NB4 (cell line): Measurements from ENCODE around the gene SPAG4.

Source experiments
- DNase-seq: peaks from one replicate; pipeline ENCODE4 v3.0.0; 2010; ENCODE audit warnings: low read depth
- H3K4me3 ChIP-seq: one replicate; pipeline ENCODE4 v1.5.1; 2011; ENCODE audit warnings: mild to moderate bottlenecking, low read depth, low read length, moderate library complexity
- MYC ChIP-seq: IDR thresholded peaks from 2 replicates; pipeline ENCODE4 v1.6.1; 2011; ENCODE audit warnings: low read depth, low read length
- POLR2A ChIP-seq: IDR thresholded peaks from 2 replicates; pipeline ENCODE4 v1.6.1; 2011; ENCODE audit warnings: mild to moderate bottlenecking; ENCODE audit not compliant: insufficient read length; ENCODE audit errors: extremely low read depth
- TF ChIP-seq, protein P1 (sequence below): IDR thresholded peaks from 2 replicates; pipeline ENCODE4 v1.6.1; 2011; ENCODE audit warnings: low read depth, low read length
- TF ChIP-seq, protein P2 (sequence below): IDR thresholded peaks from one replicate; pipeline ENCODE4 v1.5.1; 2012; ENCODE audit warnings: low read depth, low read length

The SPAG4 gene

DNA sequence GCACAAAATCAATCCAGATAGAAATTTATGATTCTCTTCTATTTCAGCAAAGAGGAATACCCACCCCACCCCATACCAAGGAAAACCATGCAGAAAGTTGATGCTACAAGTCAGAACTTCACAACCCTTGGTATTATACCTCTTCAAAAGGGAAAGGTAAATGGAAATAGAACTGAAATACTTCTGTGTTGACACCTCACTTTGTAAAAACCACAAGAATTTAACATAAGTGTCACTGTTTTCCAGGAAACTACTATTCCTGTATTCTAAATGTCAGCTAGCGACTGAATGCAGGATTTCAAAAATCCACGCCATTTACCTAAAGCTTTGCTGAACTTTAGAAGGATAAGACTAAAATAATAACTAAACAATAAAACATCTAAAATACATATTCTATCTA lies 45.4 kb downstream of the SPAG4 start:
- no peak for DNase-seq
- TF ChIP-seq POLR2A (no peak), MYC (no peak)
- TF ChIP-seq, protein P1, sequence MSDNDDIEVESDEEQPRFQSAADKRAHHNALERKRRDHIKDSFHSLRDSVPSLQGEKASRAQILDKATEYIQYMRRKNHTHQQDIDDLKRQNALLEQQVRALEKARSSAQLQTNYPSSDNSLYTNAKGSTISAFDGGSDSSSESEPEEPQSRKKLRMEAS: no peak
- TF ChIP-seq, protein P2, sequence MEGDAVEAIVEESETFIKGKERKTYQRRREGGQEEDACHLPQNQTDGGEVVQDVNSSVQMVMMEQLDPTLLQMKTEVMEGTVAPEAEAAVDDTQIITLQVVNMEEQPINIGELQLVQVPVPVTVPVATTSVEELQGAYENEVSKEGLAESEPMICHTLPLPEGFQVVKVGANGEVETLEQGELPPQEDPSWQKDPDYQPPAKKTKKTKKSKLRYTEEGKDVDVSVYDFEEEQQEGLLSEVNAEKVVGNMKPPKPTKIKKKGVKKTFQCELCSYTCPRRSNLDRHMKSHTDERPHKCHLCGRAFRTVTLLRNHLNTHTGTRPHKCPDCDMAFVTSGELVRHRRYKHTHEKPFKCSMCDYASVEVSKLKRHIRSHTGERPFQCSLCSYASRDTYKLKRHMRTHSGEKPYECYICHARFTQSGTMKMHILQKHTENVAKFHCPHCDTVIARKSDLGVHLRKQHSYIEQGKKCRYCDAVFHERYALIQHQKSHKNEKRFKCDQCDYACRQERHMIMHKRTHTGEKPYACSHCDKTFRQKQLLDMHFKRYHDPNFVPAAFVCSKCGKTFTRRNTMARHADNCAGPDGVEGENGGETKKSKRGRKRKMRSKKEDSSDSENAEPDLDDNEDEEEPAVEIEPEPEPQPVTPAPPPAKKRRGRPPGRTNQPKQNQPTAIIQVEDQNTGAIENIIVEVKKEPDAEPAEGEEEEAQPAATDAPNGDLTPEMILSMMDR: no peak
- peak overlapping the region; percentile 99 for H3K4me3 ChIP-seq

DNA sequence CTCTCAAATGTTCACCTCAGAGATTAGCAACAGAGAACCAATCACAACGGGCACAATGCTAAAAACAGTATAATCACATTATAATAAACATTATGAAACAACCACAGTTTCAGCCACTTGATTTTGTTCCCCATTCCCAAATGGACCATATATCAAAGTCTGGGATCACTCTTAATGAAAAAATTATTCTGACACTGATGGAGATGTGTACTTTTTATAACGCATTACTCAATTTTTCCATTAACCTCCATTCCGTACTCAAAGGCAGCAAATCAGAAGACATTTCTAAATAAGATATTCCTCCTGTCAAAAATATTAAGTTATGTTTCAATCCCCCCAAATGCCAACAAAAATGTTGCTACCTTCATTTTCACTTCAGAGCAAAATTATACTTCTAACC lies 46.3 kb downstream of the SPAG4 start:
- H3K4me3 ChIP-seq: peak overlapping the region; percentile 99
- DNase-seq: no peak
- TF ChIP-seq POLR2A (no peak), MYC (no peak)
- TF ChIP-seq, protein P1: no peak
- TF ChIP-seq, protein P2: no peak

GRCh38 chr20:35662551-35662950 lies 46.9 kb downstream of the SPAG4 start:
- DNase-seq: no peak
- H3K4me3 ChIP-seq: peak overlapping the region; percentile 99
- TF ChIP-seq MYC: no peak
- TF ChIP-seq, protein P2: no peak
- TF ChIP-seq, protein P1: no peak
- TF ChIP-seq POLR2A: no peak

GRCh38 chr20:35663516-35664465 lies 48.2 kb downstream of the SPAG4 start:
- H3K4me3 ChIP-seq: peak overlapping the region; percentile 99
- peak; percentile 77 for DNase-seq
- TF ChIP-seq MYC (peak; percentile 40; the same call in 1 of the 2 replicates), POLR2A (no peak)
- TF ChIP-seq, protein P2: no peak
- TF ChIP-seq, protein P1: peak; percentile 71

DNA sequence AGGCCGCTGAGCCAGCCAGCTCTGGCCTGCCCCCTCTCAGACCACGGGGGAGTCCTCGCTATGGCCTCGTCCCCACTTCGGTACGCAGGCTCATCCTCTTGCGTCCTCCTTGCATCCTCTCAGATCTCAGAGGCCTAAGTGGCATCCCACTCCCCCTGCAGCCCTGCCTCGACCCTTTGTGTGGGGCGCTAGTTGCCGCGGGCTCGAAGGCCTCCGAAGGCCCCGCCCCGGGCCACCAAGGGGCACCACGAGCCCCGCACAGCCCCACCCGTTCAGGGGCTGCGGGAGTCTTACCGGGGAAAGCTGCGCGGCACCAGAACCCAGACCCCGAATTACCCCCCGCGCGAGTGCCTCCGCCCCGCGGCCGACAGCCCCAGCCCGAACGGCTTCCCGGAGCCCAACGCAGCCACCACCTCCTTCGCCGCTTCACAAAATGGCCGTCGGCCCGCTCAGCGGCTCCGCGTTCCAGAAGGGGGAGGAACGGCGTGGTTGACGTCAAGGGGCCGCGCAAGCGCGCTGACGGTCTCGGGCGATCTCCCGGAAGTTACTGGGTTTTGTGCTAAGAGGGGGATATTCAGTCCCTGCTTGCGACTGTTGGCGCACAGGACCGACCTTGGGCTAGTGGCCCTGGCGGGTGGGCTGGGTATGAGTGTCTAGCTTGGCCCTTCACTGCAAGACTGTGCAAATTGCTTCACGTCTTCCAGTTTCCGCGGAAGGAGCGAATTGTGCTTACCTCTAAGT lies 49.0 kb downstream of the SPAG4 start, which contains the start of the genes CPNE1 and RBM12:
Gene CPNE1 (minus strand): TSS at position 435 of the 741 bp plus-strand sequence. CDS start 31,977 bp downstream, outside the sequence.
Gene RBM12 (minus strand): TSS at position 435 of the 741 bp plus-strand sequence. CDS start 9,578 bp downstream, outside the sequence.
- peak; percentile 97 for DNase-seq

More for the DNA sequence above, 49.0 kb downstream of the SPAG4 start, which contains the start of the genes CPNE1 and RBM12:
- TF ChIP-seq MYC: peak; percentile 96
- TF ChIP-seq, protein P1: peak; percentile 80
- peak; percentile 99 for TF ChIP-seq POLR2A
- TF ChIP-seq, protein P2: no peak
- peak within 1 kb of the TSS; percentile 99 for H3K4me3 ChIP-seq
